Activated CD8-positive, alpha-beta memory T cell treated with anti-CD3 and anti-CD28 coated beads for 48 hours (primary cell): ENCODE results near the gene BDH1.
"Not testable (repeated sequence)": the region's sequence is repeated elsewhere in the genome, so short reads cannot be mapped to it uniquely, and the experiment has no call there.

Experiments used
- DNase-seq, 3 experiments: peaks; one replicate each; pipeline ENCODE4 v3.0.0-alpha.2; 2020; ENCODE audit warnings: low read depth in 2 of 3, low spot score in 2 of 3

The BDH1 gene

DNA sequence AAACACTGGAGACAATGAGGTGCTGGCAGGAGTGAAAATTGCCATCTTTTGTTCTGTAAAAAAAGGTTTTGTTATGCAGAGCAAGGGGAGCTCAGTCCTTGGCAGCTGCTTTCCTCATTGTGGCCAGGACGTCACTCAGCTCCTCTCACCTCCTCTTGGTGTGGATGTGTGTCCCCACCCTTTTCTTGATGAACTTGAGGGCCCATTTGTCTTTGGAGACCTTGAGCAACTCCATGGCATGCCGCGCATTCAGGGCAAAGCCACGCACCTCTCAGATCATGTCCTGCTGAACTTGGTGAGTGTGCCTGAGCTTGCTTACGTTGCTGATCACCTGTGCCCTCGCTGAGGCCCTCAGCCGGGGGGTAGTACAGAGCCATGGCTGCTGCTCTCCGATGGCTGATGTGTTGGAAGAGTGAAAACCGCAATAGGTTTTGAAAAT is 24.5 kb upstream of the BDH1 start:
- DNase-seq = no peak

DNA sequence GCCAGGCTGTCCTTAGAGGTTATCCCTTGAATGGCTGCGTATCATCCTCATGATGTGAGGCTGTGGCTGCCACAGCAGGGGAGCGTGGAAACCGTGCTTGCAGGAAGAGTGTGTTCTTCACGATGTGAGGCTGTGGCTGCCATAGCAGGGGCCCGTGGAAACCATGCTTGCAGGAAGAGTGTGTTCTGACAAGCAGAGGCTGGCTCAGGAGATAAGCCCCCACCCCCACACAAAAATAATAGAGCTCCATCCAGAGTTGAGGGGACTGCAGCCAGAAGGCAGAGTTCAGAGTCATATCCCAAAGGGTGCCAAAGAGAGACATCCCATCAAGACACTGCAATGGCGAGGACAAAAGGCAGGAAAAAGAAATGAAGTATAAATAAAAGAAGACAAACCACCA is 22.6 kb upstream of the BDH1 start:
- DNase-seq = no peak

DNA sequence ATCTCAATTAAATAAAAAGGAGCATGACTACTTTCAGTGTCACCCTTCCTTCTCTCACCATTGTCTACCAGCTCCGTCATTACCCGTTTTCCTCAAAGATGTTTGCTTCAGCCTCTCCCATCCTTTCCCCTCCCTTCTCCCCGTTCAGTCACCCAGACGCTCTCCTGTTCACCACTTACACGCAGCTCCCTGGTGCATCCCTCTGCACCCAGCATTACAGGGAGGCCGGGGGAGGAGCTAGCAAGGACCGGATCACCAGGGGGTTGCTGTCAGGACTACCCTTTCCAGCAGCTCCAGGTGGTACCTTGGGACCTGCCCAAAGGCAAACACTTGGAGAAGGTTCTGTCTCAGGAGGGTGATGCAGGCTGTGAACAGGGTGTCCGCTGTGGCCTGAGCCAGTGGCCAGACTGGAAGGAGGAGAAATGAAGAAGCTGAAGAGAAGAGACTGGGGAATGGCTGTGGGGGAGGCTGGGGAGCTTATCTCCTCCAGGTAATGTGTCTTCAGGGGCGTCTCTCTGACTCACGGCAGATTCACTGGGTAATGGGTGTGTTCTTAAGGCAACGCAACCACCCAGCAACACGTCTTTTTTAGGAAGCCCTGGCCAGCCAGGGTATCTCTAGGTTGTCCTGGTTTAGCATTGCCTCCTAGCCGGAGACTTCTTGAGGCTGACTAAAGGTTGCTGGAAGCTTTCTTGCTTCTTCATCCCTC is 21.8 kb upstream of the BDH1 start:
- DNase-seq = no peak

DNA sequence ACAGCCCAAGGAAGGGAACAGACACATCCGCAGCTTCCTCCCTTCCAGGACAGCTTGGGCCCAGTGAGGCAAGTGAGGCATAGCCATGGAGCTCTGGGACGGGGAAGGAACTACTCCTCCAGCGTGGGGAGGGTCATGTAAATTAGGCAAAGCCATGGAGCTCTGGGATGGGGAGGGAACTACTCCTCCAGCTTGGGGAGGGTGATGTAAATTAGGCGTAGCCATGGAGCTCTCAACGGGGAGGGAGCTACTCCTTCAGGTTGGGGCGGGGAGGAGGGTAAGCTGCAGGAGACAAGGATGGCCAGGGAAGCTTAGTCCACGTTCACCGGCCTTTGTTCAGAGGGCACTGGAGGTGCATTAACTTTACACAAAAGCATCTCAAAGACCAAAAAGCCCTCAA is 21.1 kb upstream of the BDH1 start:
- no peak for DNase-seq

DNA sequence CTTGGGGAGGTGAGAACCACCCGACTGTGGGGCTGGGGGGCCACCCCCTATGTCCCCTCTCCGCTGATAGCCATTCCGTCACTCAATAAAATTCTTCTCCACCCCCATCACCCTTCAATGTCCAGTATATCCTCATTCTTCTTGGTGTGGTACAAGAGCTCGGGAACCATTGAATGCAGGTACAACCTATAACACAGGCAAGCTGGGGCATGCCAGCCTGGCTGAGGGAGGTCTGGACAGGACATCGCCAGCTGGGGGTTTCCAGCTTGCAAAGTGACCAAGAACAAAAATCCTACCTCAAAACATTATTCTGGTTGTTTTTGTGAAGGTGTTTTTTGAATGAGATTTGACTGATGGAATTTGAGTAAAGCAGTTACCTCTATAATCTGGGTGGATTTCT is 19.6 kb upstream of the BDH1 start:
- no peak for DNase-seq

DNA sequence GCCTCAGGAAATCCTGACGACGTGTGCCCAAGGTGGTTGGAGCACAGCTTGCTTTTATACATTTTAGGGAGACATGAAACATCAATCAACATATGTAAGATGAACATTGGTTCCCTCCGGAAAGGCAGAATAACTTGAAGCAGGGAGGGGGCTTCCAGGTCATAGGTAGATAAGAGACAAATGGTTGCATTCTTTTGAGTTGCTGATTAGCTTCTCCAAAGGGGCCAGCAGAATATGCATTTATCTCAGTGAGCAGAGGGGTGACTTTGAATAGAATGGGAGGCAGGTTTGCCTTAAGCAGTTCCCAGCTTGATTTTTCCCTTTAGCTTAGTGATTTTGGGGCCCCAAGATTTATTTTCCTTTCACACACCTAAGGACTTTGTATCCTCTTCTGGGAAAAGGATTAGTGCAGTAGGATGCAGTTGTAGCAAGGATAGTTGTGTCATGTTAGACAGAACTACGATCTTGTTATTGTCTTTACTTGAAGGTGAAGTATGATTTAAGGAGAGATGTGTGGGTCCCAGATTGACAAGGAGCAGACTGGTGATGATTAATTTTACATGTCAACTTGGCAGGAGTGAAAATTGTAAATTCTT is 18.7 kb upstream of the BDH1 start:
- not testable (repeated sequence) for DNase-seq

DNA sequence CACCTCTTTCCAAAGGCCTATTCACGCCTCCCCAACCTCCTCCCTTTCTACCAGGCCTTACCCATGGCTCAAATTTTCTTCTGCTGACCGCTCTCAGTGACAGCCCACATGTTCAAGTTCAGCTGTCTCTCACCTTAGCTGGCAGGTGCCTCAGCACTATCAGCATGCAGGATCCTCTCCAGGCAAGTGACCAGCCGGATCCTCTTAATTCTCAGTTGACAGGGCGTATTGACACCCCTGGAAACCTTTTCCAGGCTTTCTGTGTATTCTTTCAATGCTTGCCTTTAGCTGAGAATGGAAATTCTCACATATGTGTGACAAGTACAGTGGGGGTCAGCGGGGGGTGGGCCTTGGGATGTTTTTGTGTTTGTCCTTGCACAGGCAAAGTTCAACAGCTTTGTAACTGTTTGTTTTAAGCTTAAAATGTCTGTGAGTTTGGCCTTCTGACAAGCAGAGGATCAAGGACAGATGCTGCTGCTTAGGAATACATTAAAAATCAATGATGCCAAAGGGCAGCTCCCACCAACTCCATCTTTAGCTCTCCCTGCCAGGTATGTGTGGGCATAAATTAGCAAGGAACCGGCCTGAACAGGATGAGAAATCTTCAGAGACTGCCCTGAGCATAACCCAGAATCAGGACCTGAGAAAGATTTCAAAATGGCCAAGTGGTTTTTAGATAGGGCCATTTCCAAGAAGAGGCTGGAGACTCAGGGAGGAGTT is 17.4 kb upstream of the BDH1 start:
- DNase-seq = no peak

DNA sequence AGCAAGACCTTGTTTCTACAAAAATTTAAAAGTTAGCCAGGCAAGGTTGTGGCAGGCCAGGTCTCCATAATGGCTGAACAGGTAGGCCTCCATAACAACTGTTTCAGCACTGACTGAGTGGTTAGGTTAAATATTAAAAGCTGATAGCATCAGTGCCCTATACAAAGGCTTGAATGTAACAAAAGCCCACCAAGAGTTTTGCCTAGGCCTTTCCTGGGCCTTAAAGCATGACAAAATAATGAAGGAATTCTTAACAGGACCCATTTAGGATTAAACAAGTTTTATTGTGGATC is 16.1 kb upstream of the BDH1 start:
- DNase-seq = not testable (repeated sequence)

DNA sequence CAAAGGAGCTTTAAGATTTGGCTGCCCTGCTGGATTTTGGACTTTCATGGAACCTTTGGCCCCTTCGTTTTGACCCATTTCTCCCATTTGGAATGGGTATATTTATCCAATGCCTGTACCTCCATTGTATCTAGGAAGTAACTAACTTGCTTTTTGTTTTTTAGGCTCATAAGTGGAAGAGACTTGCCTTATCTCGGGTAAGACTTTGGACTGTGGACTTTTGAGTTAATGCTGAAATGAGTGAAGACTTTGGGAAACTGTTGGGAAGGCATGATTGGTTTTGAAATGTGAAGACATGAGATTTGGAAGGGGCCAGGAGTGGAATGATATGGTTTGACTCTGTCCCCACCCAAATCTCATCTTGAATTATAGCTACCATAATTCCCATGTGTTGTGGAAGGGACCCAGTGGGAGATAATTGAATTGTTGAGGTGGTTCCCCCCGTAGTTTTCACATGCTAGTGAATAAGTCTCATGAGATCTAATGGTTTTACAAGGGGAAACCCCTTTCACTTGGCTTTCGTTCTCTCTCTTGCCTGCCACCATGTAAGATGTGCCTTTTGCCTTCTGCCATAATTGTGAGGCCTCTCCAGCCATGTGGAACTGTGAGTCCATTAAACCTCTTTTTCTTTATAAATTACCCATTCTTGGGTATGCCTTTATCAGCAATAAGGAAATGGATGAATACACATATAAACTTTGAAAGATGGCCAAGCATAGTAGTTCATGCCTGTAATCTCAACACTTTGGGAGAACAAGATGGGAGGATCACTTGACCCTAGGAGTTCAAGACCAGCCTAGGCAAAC is 15.5 kb upstream of the BDH1 start:
- DNase-seq = not testable (repeated sequence)

DNA sequence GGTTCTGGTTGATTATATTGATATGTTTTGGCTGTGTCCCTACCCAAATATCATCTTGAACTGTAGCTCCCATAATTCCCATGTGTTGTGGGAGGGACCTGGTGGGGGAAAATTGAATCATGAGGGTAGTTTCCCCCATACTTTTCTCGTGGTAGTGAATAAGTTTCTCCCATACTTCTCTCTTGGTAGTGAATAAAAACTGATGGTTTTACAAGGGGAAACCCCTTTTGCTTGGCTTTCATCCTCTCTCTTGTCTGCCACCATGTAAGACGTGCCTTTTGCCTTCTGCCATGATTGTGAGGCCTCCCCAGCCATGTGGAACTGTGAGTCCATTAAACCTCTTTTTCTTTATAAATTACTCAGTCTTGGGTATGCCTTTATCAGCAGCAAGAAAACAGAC is 13.7 kb upstream of the BDH1 start:
- DNase-seq = not testable (repeated sequence)

DNA sequence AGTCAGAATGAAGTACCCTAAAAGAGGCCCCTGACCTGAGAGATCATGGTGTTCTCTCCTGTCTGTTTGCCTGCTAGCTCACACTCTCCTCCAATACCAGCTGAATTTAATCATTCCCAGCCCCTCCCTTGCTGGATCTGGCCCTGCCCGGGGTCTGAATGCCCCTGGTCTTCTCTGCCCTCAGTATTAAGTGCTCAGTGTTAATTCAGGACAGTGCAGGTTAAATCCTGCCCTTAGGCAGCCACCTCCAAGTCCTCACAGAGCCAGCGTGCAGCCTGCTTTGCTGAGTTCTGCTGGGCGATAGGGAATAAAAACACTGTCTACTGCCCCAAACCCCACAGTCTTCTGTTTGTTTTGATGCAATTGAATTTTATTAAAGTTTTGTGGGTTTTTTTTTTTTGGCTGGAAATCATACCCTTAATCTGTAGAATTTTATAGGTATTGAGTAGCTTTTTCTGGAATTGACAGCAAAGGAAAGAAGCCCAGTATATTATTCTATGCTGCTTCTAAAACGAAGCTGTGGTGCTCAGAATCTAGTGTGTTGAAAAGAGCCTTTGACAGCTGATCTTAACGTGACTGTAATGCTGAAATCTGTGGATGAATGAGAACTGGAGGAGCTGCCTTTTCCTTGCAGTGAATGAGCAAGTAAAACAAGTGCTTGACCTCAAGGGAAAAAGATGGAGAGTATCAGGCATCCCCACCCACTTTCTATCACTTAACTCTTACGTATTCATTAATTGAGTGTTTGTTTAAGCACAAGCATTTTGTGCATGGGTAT is 12.3 kb upstream of the BDH1 start:
- DNase-seq = no peak

DNA sequence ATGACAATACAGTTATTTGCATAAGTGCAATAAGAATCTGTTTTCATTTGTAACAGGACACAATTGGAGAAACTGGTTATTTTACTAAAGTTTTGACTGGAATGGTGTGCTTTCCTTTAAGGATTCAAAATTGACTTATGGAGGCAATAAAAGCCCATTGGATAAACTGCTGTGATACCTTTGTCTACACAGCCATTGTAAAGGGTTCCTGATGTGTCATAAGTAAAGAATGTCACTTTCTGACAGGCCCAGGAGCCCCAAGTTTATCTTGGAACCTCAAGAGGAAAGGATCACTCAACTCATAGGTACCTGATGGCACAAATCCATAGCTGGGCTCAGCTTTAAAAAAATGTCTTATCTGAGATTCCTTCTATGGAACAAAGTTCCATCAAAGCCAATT is 10.4 kb upstream of the BDH1 start:
- not testable (repeated sequence) for DNase-seq

DNA sequence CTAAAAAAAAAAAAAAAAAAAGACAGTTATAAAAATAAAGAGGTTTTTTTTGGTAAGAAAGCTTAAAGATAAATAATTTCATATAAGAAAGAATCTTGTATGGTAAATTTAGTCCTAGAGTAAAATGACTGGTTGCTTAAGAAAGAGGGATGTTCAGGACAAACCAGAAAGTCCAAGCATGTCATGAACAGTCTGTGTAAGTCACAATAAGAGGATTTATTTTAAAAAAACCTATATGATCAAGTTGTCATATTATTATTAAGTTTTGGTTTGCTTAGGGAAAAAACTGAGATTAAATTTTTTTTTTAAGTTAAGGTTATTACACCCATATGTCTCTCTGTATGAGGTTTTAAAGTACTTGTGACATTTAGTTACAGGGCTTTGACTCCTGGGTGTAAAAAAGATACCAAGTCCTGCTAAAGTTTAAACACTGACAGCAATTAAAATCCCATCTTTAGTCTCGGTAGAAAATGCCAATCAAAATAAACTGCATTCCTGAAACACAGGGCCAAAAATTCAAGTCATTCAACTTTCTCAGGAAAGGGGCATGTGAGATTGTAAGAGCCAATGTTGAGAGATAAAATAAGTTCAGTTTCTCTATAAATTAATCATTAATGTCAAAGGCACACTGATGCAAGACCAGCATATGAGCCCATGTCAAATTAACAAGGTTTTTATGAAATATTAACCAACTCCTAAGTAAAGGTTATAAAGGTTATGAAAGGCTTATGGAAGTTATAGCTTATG is 8.5 kb upstream of the BDH1 start:
- no peak for DNase-seq

DNA sequence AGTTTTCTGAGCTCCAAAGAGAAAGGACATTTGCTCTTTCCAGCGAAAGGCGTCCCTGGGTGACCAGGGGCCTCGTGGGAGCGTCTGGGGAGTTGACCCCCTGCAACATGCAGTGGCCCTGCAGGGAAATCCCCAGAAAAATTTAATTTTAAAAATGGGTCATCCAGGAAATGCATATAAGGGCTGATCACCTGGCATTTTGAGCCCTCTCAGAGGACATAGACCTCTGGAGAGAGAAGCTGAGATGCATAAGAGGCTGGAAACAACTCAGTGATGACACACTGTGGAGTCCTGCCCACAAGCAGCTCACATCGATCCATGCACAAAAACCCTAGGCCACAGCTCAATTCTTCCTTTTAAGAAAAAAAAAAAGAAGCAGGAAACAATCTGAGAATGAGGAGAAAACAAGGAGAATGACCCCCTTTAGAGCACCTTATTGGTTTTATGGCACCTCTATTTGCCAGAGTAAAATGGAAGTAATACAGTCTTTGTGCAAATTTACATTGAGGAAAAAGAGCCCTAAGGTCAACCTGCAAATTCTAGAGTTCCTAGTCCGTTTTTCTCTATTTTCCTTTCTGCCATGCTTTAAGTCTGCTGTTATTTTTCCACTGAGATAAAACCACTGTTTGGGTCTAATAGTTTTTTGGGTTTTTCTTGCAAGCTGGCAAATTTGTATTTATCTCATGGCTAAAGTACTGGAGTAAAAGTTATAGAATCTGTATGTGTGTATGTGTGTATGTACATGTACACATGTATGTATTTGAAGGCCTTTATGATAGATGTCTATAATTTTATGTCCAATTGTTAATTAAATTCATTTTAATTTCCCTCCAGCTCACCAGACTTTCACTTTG is 6.9 kb upstream of the BDH1 start:
- no peak for DNase-seq

DNA sequence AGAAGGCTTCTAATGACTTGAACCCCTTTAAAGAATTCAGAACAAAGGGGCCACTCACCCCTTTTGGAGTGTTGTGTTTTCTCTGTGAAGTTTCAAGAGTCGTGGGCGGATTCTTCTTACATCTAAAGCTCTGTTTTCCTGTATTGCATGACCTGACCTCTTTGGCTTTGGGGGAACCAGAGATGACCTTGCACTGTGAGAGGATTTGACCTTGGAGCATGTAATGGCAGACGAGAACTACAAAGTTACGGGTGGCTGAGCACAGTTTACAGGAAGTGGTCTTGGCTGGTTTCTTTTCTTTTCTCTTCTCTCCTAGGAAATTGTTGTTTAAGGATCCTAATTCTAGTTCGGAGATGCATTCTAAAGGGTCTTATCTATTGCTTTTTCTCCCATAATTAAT is 6.2 kb upstream of the BDH1 start:
- no peak for DNase-seq

DNA sequence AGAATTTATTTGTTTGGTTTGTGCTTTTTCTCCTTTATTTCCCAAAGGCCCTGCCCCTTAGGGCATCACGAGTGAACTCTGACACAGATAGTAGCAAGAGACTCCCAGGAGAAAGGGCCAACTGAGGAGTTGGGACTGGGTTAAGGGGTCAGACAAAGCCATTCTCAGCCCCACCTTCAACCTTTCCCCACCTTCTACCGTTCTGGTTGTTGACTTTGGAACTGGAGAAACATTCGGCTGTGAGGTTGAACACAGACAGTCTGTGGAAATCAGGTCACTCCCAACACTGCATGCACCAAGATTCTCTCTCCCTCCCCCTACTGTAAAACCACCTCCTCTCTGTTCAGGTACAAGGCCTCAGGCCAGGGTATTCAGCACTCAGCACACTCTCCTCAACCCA is 3.9 kb upstream of the BDH1 start:
- DNase-seq = no peak

DNA sequence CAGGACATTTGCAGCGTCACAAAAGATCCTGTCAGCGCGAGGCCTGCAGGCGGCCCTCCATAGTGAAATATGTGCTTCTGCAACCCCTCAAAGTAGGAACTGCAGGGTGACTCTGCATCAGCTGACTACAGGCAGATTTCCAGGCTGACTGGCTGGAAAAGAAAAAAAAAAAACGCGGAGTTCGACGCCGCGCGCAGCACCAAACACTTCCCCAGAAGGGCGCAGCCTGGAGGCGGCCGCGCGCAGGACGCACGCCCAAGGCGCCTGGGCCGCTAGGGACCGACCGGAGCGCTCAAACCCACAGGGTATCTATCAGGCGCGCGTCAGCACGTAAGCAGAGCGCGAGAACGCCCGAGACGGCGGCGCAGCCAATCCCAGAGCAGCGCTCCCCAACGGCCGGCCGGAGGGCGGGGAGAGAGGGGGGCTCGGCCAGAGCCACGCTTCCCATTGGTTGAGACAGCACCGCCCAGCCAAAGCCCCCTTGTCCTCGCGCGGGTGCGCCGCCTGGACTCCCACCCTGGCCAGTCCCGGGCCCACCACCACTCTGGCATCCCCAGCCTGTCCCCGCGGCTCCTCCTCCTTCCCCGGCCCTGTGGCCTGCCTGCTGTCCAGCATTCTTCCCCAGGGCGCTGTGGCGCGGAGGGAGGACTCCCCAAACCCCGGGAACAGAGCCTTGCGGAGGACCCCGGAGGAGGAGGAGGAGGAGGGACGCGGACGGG is 1.0 kb downstream of the BDH1 start:
- DNase-seq = peak in 2 of 3 experiments; percentile 84 to 92

DNA sequence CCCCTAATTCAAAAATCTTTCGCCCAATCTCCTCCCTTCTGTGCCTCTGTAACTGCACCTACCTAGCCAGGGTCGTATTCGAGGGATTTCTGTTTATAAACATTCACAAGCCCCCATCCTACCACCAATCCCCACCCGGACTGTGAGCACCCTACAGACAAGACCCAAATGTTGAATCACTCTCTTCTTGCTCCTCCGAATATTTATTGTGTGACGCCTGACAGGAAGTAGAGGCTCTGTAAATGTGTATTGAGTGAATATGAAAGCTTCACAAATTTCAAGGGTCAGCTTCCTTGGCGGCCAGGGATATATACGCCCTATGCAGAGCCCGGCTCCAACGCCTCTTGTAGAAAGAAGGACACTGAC is 1.6 kb downstream of the BDH1 start:
- DNase-seq = no peak

DNA sequence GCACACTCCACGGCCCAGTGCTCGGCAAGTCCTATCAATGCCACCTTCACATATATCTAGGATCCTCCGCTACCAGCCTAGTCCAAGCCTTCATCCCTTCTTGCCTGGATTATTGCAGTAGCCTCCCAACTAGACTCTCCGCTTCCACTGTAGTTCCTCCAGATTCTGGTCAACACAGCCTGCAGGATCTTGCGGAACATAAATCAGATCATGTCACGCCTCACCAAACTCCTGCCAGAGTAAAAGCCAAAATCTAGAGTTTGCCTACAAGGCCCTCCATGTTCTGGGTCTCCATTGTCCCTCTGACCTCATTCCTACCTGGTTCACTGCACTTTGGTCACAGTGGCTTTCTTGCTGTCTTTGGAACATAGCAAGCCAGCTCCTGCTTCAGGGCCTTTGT is 3.6 kb downstream of the BDH1 start:
- no peak for DNase-seq
